ENCODE data around the gene STRBP. TPM values are rescaled to one million over a fixed set of nuclear protein-coding genes. Genes with fewer than 3 reads are reported as not detected.
A peak's percentile ranks its signal among the peaks of the same experiment; 100 is the strongest.
"Not testable (repeated sequence)": the region's sequence is repeated elsewhere in the genome, so short reads cannot be mapped to it uniquely, and the experiment has no call there.

Gene STRBP
- total RNA-seq, 1 donor from 2014 or later: 10.1 TPM

GRCh38 chr9:123201083-123201482 is 67.3 kb downstream of the STRBP start:
- DNase-seq (ENCODE audit: low spot score): no peak
- no peak for ATAC-seq

- not testable (repeated sequence) for DNase-seq (ENCODE audit: low spot score)
These were observed 67.9 kb downstream of the STRBP start for GRCh38 chr9:123200469-123200868.

GRCh38 chr9:123196124-123196523 is 72.3 kb downstream of the STRBP start:
- DNase-seq (ENCODE audit: low spot score) (no peak), ATAC-seq (peak; percentile 79)

More at GRCh38 chr9:123200469-123200868, 67.9 kb downstream of the STRBP start:
- ATAC-seq: not testable (repeated sequence)

GRCh38 chr9:123194023-123194422 is 74.4 kb downstream of the STRBP start:
- DNase-seq (ENCODE audit: low spot score): no peak
- ATAC-seq: no peak

- no peak for ATAC-seq
- no peak for DNase-seq (ENCODE audit: low spot score)
These were observed 76.7 kb downstream of the STRBP start for GRCh38 chr9:123191680-123192079.

GRCh38 chr9:123191260-123191659 is 77.1 kb downstream of the STRBP start:
- no peak for ATAC-seq
- no peak for DNase-seq (ENCODE audit: low spot score)

- ATAC-seq: no peak
- DNase-seq (ENCODE audit: low spot score): no peak
These were observed 81.3 kb downstream of the STRBP start for GRCh38 chr9:123187131-123187530.

GRCh38 chr9:123186029-123186428 is 82.4 kb downstream of the STRBP start:
- ATAC-seq: not testable (repeated sequence)

GRCh38 chr9:123176949-123177348 is 91.4 kb downstream of the STRBP start:
- DNase-seq (ENCODE audit: low spot score): no peak
- no peak for ATAC-seq

More at GRCh38 chr9:123186029-123186428, 82.4 kb downstream of the STRBP start:
- not testable (repeated sequence) for DNase-seq (ENCODE audit: low spot score)

- no peak for ATAC-seq
These were observed 92.3 kb downstream of the STRBP start for GRCh38 chr9:123175854-123176629.

GRCh38 chr9:123174887-123175518 is 93.4 kb downstream of the STRBP start:
- DNase-seq (ENCODE audit: low spot score): no peak
- no peak for ATAC-seq

More at GRCh38 chr9:123175854-123176629, 92.3 kb downstream of the STRBP start:
- no peak for DNase-seq (ENCODE audit: low spot score)

GRCh38 chr9:123174079-123174478 is 94.3 kb downstream of the STRBP start:
- ATAC-seq (no peak), DNase-seq (ENCODE audit: low spot score) (no peak)

- no peak for ATAC-seq
These were observed 98.5 kb downstream of the STRBP start for GRCh38 chr9:123169926-123170325.

GRCh38 chr9:123168586-123168985 is 99.8 kb downstream of the STRBP start:
- ATAC-seq: no peak
- DNase-seq (ENCODE audit: low spot score): no peak

More at GRCh38 chr9:123169926-123170325, 98.5 kb downstream of the STRBP start:
- DNase-seq (ENCODE audit: low spot score): no peak

GRCh38 chr9:123167474-123167873 is 100.9 kb downstream of the STRBP start:
- DNase-seq (ENCODE audit: low spot score): no peak
- no peak for ATAC-seq

GRCh38 chr9:123165813-123166212 is 102.6 kb downstream of the STRBP start:
- ATAC-seq: no peak
- DNase-seq (ENCODE audit: low spot score): no peak

GRCh38 chr9:123164285-123164684 is 104.1 kb downstream of the STRBP start:
- ATAC-seq: no peak
- DNase-seq (ENCODE audit: low spot score): no peak

GRCh38 chr9:123162791-123163345 is 105.5 kb downstream of the STRBP start:
- ATAC-seq (no peak), DNase-seq (ENCODE audit: low spot score) (no peak)

- ATAC-seq (peak; percentile 42), DNase-seq (ENCODE audit: low spot score) (no peak)
These were observed 106.0 kb downstream of the STRBP start for GRCh38 chr9:123162360-123162759.

- ATAC-seq (no peak), DNase-seq (ENCODE audit: low spot score) (no peak)
These were observed 111.2 kb downstream of the STRBP start for GRCh38 chr9:123157221-123157620.

GRCh38 chr9:123150708-123151503 is 117.5 kb downstream of the STRBP start:
- DNase-seq (ENCODE audit: low spot score) (no peak), ATAC-seq (no peak)
